HepG2 (cell line): ENCODE data around the gene ADGRD1. TPM values are rescaled to one million over a fixed set of nuclear protein-coding genes. Genes with fewer than 3 reads are reported as not detected.

Source experiments
- ATAC-seq: fragments of 200-7000 bp; cut with Tn5 transposase; 3 replicates; pipeline ENCODE4 v1.9.1; 2020; ENCODE audit warnings: mild to moderate bottlenecking, moderate library complexity
- BruUV-seq: library from RNA; stranded (reverse); fragments of 400-500 nt; replicated peaks from 2 replicates; lab custom pipeline; 2021; lab: Mats Ljungman, UMichigan
- CTCF ChIA-PET: fragments of 300-600 bp; formaldehyde crosslinking; extraction: SDS; loops from one replicate; lab custom pipeline; 2021; ENCODE audit warnings: low total read pairs, inconsistent platforms, low intra/inter-chr PET ratio; lab: Yijun Ruan, JAX
- POLR2A ChIA-PET: fragments of 350-600 bp; sonication (Branson Sonifier 250); formaldehyde crosslinking; loops from one replicate; lab custom pipeline; 2020; ENCODE audit warnings: antibody characterized with exemption, inconsistent platforms; lab: Yijun Ruan, JAX
- DNase-seq: peaks from one replicate; pipeline ENCODE4 v3.0.0-alpha.2; 2015; ENCODE audit warnings: low spot score
- FAIRE-seq: peaks from 3 replicates; lab custom pipeline; 2011; peaks lifted over from hg19 to GRCh38; lab: Jason Lieb, UNC
- H2AFZ ChIP-seq: one replicate; pipeline ENCODE4 v1.6.1; 2011; ENCODE audit warnings: low read length, inconsistent platforms
- H3K27ac ChIP-seq: fragments of 300-600 bp; 3 replicates; pipeline ENCODE4 v1.8.0; 2011; ENCODE audit warnings: mixed run types, mild to moderate bottlenecking, mixed read lengths, low read length, inconsistent platforms; ENCODE audit not compliant: insufficient read depth; ENCODE audit errors: extremely low read length
- H3K27me3 ChIP-seq, 2 experiments: fragments of 200-600 bp in 1 of 2; 2 replicates in 1 of 2; 3 replicates in 1 of 2; pipeline versions ENCODE4 v1.6.0 to v1.8.0; 2011; ENCODE audit warnings: low read length in 2 of 2, mild to moderate bottlenecking in 2 of 2, moderate library complexity in 2 of 2, inconsistent platforms in 1 of 2; ENCODE audit not compliant: insufficient read depth in 2 of 2, control insufficient read depth in 1 of 2
- H3K36me3 ChIP-seq, 2 experiments: fragments of 200-600 bp in 1 of 2; replicated peaks in 1 of 2; 2 replicates in 1 of 2; 3 replicates in 1 of 2; pipeline versions ENCODE4 v1.5.1 to v1.8.0; 2011; ENCODE audit warnings: low read length in 2 of 2, inconsistent platforms in 1 of 2; ENCODE audit not compliant: insufficient read depth in 2 of 2, control insufficient read depth in 1 of 2
- H3K4me1 ChIP-seq: 2 replicates; pipeline ENCODE4 v1.5.1; 2012; ENCODE audit warnings: low read length, inconsistent platforms; ENCODE audit not compliant: insufficient read depth
- H3K4me2 ChIP-seq: 2 replicates; pipeline ENCODE4 v1.6.0; 2011; ENCODE audit warnings: low read depth, low read length, inconsistent platforms
- H3K4me3 ChIP-seq, 3 experiments: fragments of 200-600 bp in 1 of 3; sonication (generic), shearing (Covaris generic) in 1 of 3; replicated peaks in 1 of 3; 2 replicates each; pipeline ENCODE4 v1.5.1; 2011 to 2016; ENCODE audit warnings: low read length in 3 of 3, inconsistent platforms in 2 of 3, low read depth in 2 of 3, mild to moderate bottlenecking in 2 of 3, control low read depth in 1 of 3, mixed read lengths in 1 of 3; ENCODE audit not compliant: insufficient read depth in 1 of 3
- H3K79me2 ChIP-seq: one replicate; pipeline ENCODE4 v1.6.1; 2011; ENCODE audit warnings: low read length, inconsistent platforms; ENCODE audit not compliant: insufficient read depth
- H3K9ac ChIP-seq: 2 replicates; pipeline ENCODE4 v1.6.0; 2011; ENCODE audit warnings: mild to moderate bottlenecking, low read depth, low read length, inconsistent platforms; ENCODE audit not compliant: insufficient read depth
- H3K9me3 ChIP-seq: 2 replicates; pipeline ENCODE4 v1.5.1; 2012; ENCODE audit warnings: mild to moderate bottlenecking, low read length
- H4K20me1 ChIP-seq: 2 replicates; pipeline ENCODE4 v1.6.0; 2011; ENCODE audit warnings: inconsistent platforms, mild to moderate bottlenecking, low read length, moderate library complexity; ENCODE audit not compliant: insufficient read depth
- ARID5B ChIP-seq: IDR thresholded peaks from 2 replicates; pipeline ENCODE4 v1.4.0; 2020; ENCODE audit warnings: mild to moderate bottlenecking, missing genetic modification reagents
- ATF6 ChIP-seq: sonication (generic); formaldehyde crosslinking; conservative IDR thresholded peaks from 2 replicates; pipeline ENCODE4 v1.4.0; 2020; ENCODE audit warnings: missing genetic modification reagents
- DMTF1 ChIP-seq: sonication (generic); formaldehyde crosslinking; IDR thresholded peaks from 2 replicates; pipeline ENCODE4 v1.4.0; 2020; ENCODE audit warnings: mild to moderate bottlenecking, missing genetic modification reagents
- EP300 ChIP-seq, 3 experiments: sonication (generic) in 1 of 3; formaldehyde crosslinking in 1 of 3; IDR thresholded peaks; 2 replicates each; pipeline versions ENCODE4 v1.5.1 to v1.6.1; 2011 to 2020; ENCODE audit warnings: low read depth in 2 of 3, low read length in 2 of 3, borderline replicate concordance in 1 of 3, improper control_type of control experiment in 1 of 3, mild to moderate bottlenecking in 1 of 3, missing genetic modification reagents in 1 of 3, moderate library complexity in 1 of 3
- HNRNPUL1 ChIP-seq: fragments of 200-400 bp; formaldehyde crosslinking; IDR thresholded peaks from 2 replicates; pipeline ENCODE4 v1.6.1; 2017; ENCODE audit warnings: low read depth, mild to moderate bottlenecking, low read length, moderate library complexity
- LRRFIP1 ChIP-seq: sonication (generic); formaldehyde crosslinking; conservative IDR thresholded peaks from 2 replicates; pipeline ENCODE4 v1.4.0; 2020; ENCODE audit warnings: missing genetic modification reagents
- PITX1 ChIP-seq: sonication (generic); formaldehyde crosslinking; IDR thresholded peaks from 2 replicates; pipeline ENCODE4 v1.5.1; 2020; ENCODE audit warnings: mild to moderate bottlenecking, missing genetic modification reagents
- RFX5 ChIP-seq: IDR thresholded peaks from 2 replicates; pipeline ENCODE4 v1.6.1; 2011; ENCODE audit warnings: low read depth, low read length, improper control_type of control experiment
- ZNF205 ChIP-seq: IDR thresholded peaks from 2 replicates; pipeline ENCODE4 v1.6.1; 2018; ENCODE audit warnings: missing biosample characterization, missing genetic modification reagents
- ZNF350 ChIP-seq: sonication (generic); formaldehyde crosslinking; IDR thresholded peaks from 2 replicates; pipeline ENCODE4 v1.4.0; 2020; ENCODE audit warnings: mild to moderate bottlenecking, low read depth, missing genetic modification reagents, borderline replicate concordance
- ZNF354B ChIP-seq: sonication (generic); formaldehyde crosslinking; IDR thresholded peaks from 2 replicates; pipeline ENCODE4 v1.8.0; 2022; ENCODE audit warnings: mild to moderate bottlenecking, missing genetic modification reagents
- ZNF639 ChIP-seq: conservative IDR thresholded peaks from 2 replicates; pipeline ENCODE4 v1.6.1; 2018; ENCODE audit warnings: missing genetic modification reagents
- WGBS: methylation state at CpG from one replicate; pipeline ENCODE4 v1.1.6; 2017; ENCODE audit warnings: low lambda C conversion rate; 5-methylcytosine and 5-hydroxymethylcytosine counted together
- in situ Hi-C: cut with HindIII; loops from 2 replicates; pipeline ENCODE4 v1.10.0; 2017; ENCODE audit warnings: low pct_unique_long_range_greater_than_20kb; ENCODE audit not compliant: extremely low pct_ligation_motif_present
- intact Hi-C: fragments of 100-400 bp; cut with micrococcal nuclease; formaldehyde crosslinking; loops from one replicate; pipeline ENCODE4 v1.10.0; 2022; ENCODE audit not compliant: unreplicated experiment
- polyA plus RNA-seq, 8 experiments: library from polyadenylated mRNA; depleted of rRNA in 3 of 8; stranded (reverse) in 7 of 8; unstranded in 1 of 8; fragments of >200 nt; fragmentation: Illumina TruSeq in 4 of 8; extraction: Trizol in 4 of 8; gene quantifications; 2 replicates each; pipeline versions ENCODE4 v1.2.1 to v1.2.3, GENCODE V29; 2011 to 2016; ENCODE audit warnings: low read depth in 4 of 8, missing spikeins in 1 of 8, mixed read lengths in 1 of 8; ENCODE audit not compliant: insufficient read depth in 1 of 8
- total RNA-seq, 5 experiments: library from RNA; depleted of rRNA; stranded (reverse); fragments of >200 nt; fragmentation: Illumina TruSeq; extraction: Trizol; gene quantifications; 2 replicates each; pipeline ENCODE4 v1.2.3, GENCODE V29; 2016; ENCODE audit warnings: low read depth in 1 of 5

The ADGRD1 gene
- total and polyA plus RNA-seq, 2 of the 13 experiments (the other 11 are each of a cell fraction or from before 2014, with no cell fraction given) = 0.46 to 12.4 TPM

DNA sequence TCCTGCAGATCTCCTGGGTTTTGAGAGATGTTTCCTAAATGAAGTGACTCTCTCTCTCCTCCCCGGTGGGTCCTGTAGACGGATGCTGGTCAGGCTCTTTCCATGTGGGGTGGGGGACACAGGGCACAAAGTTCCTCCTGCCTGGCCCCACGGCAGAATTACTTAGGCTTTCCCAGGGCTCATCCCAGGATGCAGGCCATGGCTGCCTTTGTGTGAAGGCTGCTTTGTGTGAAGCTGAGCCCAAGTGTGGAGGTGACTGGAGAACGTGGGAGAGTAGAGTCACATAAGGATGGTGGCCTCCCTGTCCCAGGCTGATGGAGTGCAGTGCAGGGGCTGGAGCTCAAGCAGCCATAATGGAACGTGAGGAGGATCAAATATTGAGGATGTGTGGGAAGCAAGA is 200.2 kb downstream of the ADGRD1 start:
- H3K4me1 ChIP-seq = no peaks in the 10 kb centered on the region
- H3K4me2 ChIP-seq = no peak overlapping the region
- DNase-seq (no peak), ATAC-seq (no peak), FAIRE-seq (no peak)
- H3K4me3 ChIP-seq = no peak overlapping the region
- no peak for TF ChIP-seq ARID5B (CRISPR knock-in tag)
- no peak for TF ChIP-seq RFX5
- TF ChIP-seq LRRFIP1 (CRISPR knock-in tag) = no peak
- no peak for TF ChIP-seq ZNF205 (CRISPR knock-in tag)
- TF ChIP-seq ATF6 = no peak
- no peak for TF ChIP-seq ZNF350 (CRISPR knock-in tag)
- TF ChIP-seq DMTF1 (CRISPR knock-in tag) = no peak
- TF ChIP-seq ZNF639 (CRISPR knock-in tag) = no peak
- TF ChIP-seq HNRNPUL1 = no peak
- TF ChIP-seq PITX1 = no peak
- TF ChIP-seq EP300 (IDR thresholded peaks at IDR 0.05; ENCODE audit: low read depth in 2 of 2, low read length in 2 of 2) = no peak
- no peak for TF ChIP-seq EP300 (CRISPR knock-in tag; IDR thresholded peaks at IDR 0.05; ENCODE audit: borderline replicate concordance)
- no peak for TF ChIP-seq ZNF354B (CRISPR knock-in tag)
- no peaks in the 10 kb centered on the region for H3K9me3 ChIP-seq
- H3K27me3 ChIP-seq = peaks cover 0 to 1% of the 10 kb centered on the region in 2 experiments; a peak in 2 of 5 replicates
- BruUV-seq = no TSS peak
- no peaks in the 10 kb centered on the region for H3K79me2 ChIP-seq
- ChIA-PET POLR2A (no interaction called here), CTCF (no interaction called here)
- 30% methylated on average over 3 of the region's 5 CpGs for WGBS
- no peak overlapping the region for H3K27ac ChIP-seq
- no peak overlapping the region for H2AFZ ChIP-seq
- H4K20me1 ChIP-seq = no peaks in the 10 kb centered on the region
- in situ Hi-C loops (no loop called here), intact Hi-C loops (no loop called here)
- no peaks in the 10 kb centered on the region for H3K36me3 ChIP-seq
- no peak overlapping the region for H3K9ac ChIP-seq
